OCI-LY1 (cell line): ENCODE measurements around the gene ADAMTSL3.

Experiments used
- H2AFZ ChIP-seq: fragments of 200-600 bp; sonication (generic), shearing (Covaris generic); 2 replicates; pipeline ENCODE4 v1.6.0; 2014; ENCODE audit warnings: antibody characterized with exemption, mild to moderate bottlenecking, low read length
- H3F3A ChIP-seq: fragments of 200-600 bp; sonication (generic), shearing (Covaris generic); 2 replicates; pipeline ENCODE4 v1.6.0; 2014; ENCODE audit warnings: mild to moderate bottlenecking, antibody characterized with exemption, low read length, moderate library complexity; ENCODE audit not compliant: insufficient read depth
- H3K27ac ChIP-seq: fragments of 200-600 bp; sonication (generic); 2 replicates; pipeline ENCODE4 v1.5.1; 2014; ENCODE audit warnings: low read length, mixed run types, mild to moderate bottlenecking, low read depth; ENCODE audit not compliant: poor library complexity, severe bottlenecking
- H3K27me3 ChIP-seq: fragments of 200-600 bp; sonication (generic); 2 replicates; pipeline ENCODE4 v1.6.0; 2014; ENCODE audit warnings: antibody characterized with exemption, mild to moderate bottlenecking, low read length, moderate library complexity; ENCODE audit not compliant: insufficient read depth
- H3K36me3 ChIP-seq: fragments of 200-600 bp; sonication (generic); 2 replicates; pipeline ENCODE4 v1.6.1; 2014; ENCODE audit warnings: mild to moderate bottlenecking, antibody characterized with exemption, low read length, moderate library complexity, mixed read lengths; ENCODE audit not compliant: insufficient read depth
- H3K4me1 ChIP-seq: fragments of 200-600 bp; sonication (generic); 2 replicates; pipeline ENCODE4 v1.5.1; 2014; ENCODE audit warnings: mild to moderate bottlenecking, low read length, moderate library complexity; ENCODE audit not compliant: insufficient read depth, severe bottlenecking
- H3K4me2 ChIP-seq: fragments of 200-600 bp; sonication (generic), shearing (Covaris generic); 2 replicates; pipeline ENCODE4 v1.6.1; 2014; ENCODE audit warnings: low read length
- H3K4me3 ChIP-seq: fragments of 200-600 bp; sonication (generic); 2 replicates; pipeline ENCODE4 v1.5.1; 2014; ENCODE audit warnings: low read length, low read depth, mild to moderate bottlenecking, mixed read lengths; ENCODE audit not compliant: poor library complexity, severe bottlenecking
- H3K79me2 ChIP-seq: fragments of 200-600 bp; shearing (Covaris generic); 2 replicates; pipeline ENCODE4 v1.6.1; 2016; ENCODE audit warnings: mixed run types, low read length, mixed read lengths; ENCODE audit not compliant: insufficient read depth
- H3K9ac ChIP-seq: fragments of 200-600 bp; sonication (generic), shearing (Covaris generic); 2 replicates; pipeline ENCODE4 v1.6.1; 2014; ENCODE audit warnings: mild to moderate bottlenecking, low read length, mixed read lengths
- H3K9me2 ChIP-seq: fragments of 200-600 bp; sonication (generic), shearing (Covaris generic); 2 replicates; pipeline ENCODE4 v1.6.1; 2014; ENCODE audit warnings: low read depth, mild to moderate bottlenecking, low read length, mixed read lengths
- H3K9me3 ChIP-seq: fragments of 200-600 bp; shearing (Covaris generic); 2 replicates; pipeline ENCODE4 v1.6.1; 2014; ENCODE audit warnings: low read length, mixed read lengths
- H4K20me1 ChIP-seq: fragments of 200-600 bp; sonication (generic), shearing (Covaris generic); 2 replicates; pipeline ENCODE4 v1.6.0; 2016; ENCODE audit warnings: mild to moderate bottlenecking, low read length; ENCODE audit not compliant: insufficient read depth
- CTCF ChIP-seq: fragments of 200-600 bp; sonication (generic), shearing (Covaris generic); IDR thresholded peaks from 2 replicates; pipeline ENCODE4 v1.5.1; 2017; ENCODE audit warnings: mild to moderate bottlenecking, antibody characterized with exemption, low read length, moderate library complexity, mixed read lengths
- EZH2 ChIP-seq: fragments of 200-600 bp; sonication (generic), shearing (Covaris generic); IDR thresholded peaks from 2 replicates; pipeline ENCODE4 v1.8.0; 2017; ENCODE audit warnings: borderline replicate concordance, mixed run types, mild to moderate bottlenecking, antibody characterized with exemption, low read length, moderate library complexity, mixed read lengths

Gene ADAMTSL3

GRCh38 chr15:83893308-83893707, 239.4 kb downstream of the ADAMTSL3 start:
- H3K36me3 ChIP-seq, result no peaks in the 10 kb centered on the region

GRCh38 chr15:83897037-83897436, 243.1 kb downstream of the ADAMTSL3 start:
- H2AFZ ChIP-seq, result no peak overlapping the region
- H4K20me1 ChIP-seq, result no peaks in the 10 kb centered on the region
- H3K36me3 ChIP-seq, result no peaks in the 10 kb centered on the region
- TF ChIP-seq EZH2, result no peak
- no peak for TF ChIP-seq CTCF
- no peaks in the 10 kb centered on the region for H3K4me1 ChIP-seq
- H3K4me2 ChIP-seq, result no peak overlapping the region
- H3F3A ChIP-seq, result no peaks in the 10 kb centered on the region
- no peak overlapping the region for H3K27ac ChIP-seq
- H3K9me3 ChIP-seq, result no peaks in the 10 kb centered on the region
- no peaks in the 10 kb centered on the region for H3K27me3 ChIP-seq
- H3K9ac ChIP-seq, result no peak overlapping the region
- H3K4me3 ChIP-seq, result no peak overlapping the region
- H3K9me2 ChIP-seq, result no peaks in the 10 kb centered on the region
- no peaks in the 10 kb centered on the region for H3K79me2 ChIP-seq

More at GRCh38 chr15:83893308-83893707, 239.4 kb downstream of the ADAMTSL3 start:
- Histone ChIP-seq H4K20me1 (no peaks in the 10 kb centered on the region), H3K4me2 (no peak overlapping the region), H3F3A (no peaks in the 10 kb centered on the region), H3K79me2 (no peaks in the 10 kb centered on the region), H3K4me1 (no peaks in the 10 kb centered on the region), H3K9me2 (no peaks in the 10 kb centered on the region), H3K4me3 (no peak overlapping the region), H3K9ac (no peak overlapping the region), H3K9me3 (no peaks in the 10 kb centered on the region), H3K27ac (no peak overlapping the region), H3K27me3 (no peaks in the 10 kb centered on the region), H2AFZ (no peak overlapping the region)
- TF ChIP-seq CTCF (no peak), EZH2 (no peak)

GRCh38 chr15:83898361-83898760, 244.4 kb downstream of the ADAMTSL3 start:
- Histone ChIP-seq H3K4me3 (no peak overlapping the region), H2AFZ (no peak overlapping the region), H4K20me1 (no peaks in the 10 kb centered on the region), H3K36me3 (no peaks in the 10 kb centered on the region), H3K27ac (no peak overlapping the region), H3K9me2 (no peaks in the 10 kb centered on the region), H3K9ac (no peak overlapping the region), H3K27me3 (no peaks in the 10 kb centered on the region), H3K9me3 (no peaks in the 10 kb centered on the region), H3K4me2 (no peak overlapping the region), H3F3A (no peaks in the 10 kb centered on the region), H3K79me2 (no peaks in the 10 kb centered on the region), H3K4me1 (no peaks in the 10 kb centered on the region)
- no peak for TF ChIP-seq CTCF
- no peak for TF ChIP-seq EZH2
